SK-N-MC (cell line): ENCODE results near the gene TIMP3.
A peak's percentile ranks its signal among the peaks of the same experiment; 100 is the strongest.
"Not testable (repeated sequence)": the region's sequence is repeated elsewhere in the genome, so short reads cannot be mapped to it uniquely, and the experiment has no call there.

Experiments used
- DNase-seq: peaks from one replicate; pipeline ENCODE4 v3.0.0-alpha.2; 2011; ENCODE audit warnings: low read depth, low spot score
- H3K27ac ChIP-seq: fragments of 200-600 bp; sonication (generic); 2 replicates; pipeline ENCODE4 v1.5.1; 2016; ENCODE audit warnings: mixed run types
- H3K36me3 ChIP-seq: fragments of 200-600 bp; sonication (generic); 2 replicates; pipeline ENCODE4 v1.6.1; 2017; ENCODE audit warnings: antibody characterized with exemption, low read length, mixed read lengths; ENCODE audit not compliant: insufficient read depth
- H3K4me3 ChIP-seq: fragments of 200-600 bp; sonication (generic); 2 replicates; pipeline ENCODE4 v1.5.1; 2016
- H3K9ac ChIP-seq: fragments of 200-600 bp; sonication (generic); 2 replicates; pipeline ENCODE4 v1.8.0; 2017; ENCODE audit warnings: mixed run types, mixed read lengths; ENCODE audit not compliant: insufficient read length
- H3K9me3 ChIP-seq: fragments of 200-600 bp; sonication (generic); 2 replicates; pipeline ENCODE4 v1.6.1; 2017; ENCODE audit warnings: low read depth, mild to moderate bottlenecking, antibody characterized with exemption, low read length, moderate library complexity, mixed read lengths
- EZH2 ChIP-seq: fragments of 200-600 bp; sonication (generic); IDR thresholded peaks from one replicate; pipeline ENCODE4 v1.6.1; 2017; ENCODE audit warnings: antibody characterized with exemption
- FOXP2 ChIP-seq: optimal IDR thresholded peaks from 2 replicates; pipeline ENCODE3; 2011; ENCODE audit warnings: mild to moderate bottlenecking, moderate library complexity; ENCODE audit not compliant: insufficient read depth; ENCODE audit errors: extremely low read length, control extremely low read depth
- POLR2AphosphoS5 ChIP-seq: IDR thresholded peaks from 2 replicates; pipeline ENCODE4 v1.6.1; 2012; ENCODE audit warnings: mild to moderate bottlenecking, low read depth, low read length, borderline replicate concordance

The TIMP3 gene

GRCh38 chr22:32870474-32870873 is 69.0 kb downstream of the TIMP3 start:
- no peak overlapping the region for H3K27ac ChIP-seq
- no peak overlapping the region for H3K4me3 ChIP-seq
- DNase-seq, result no peak
- no peak overlapping the region for H3K9ac ChIP-seq
- TF ChIP-seq EZH2 (no peak), POLR2AphosphoS5 (no peak), FOXP2 (no peak)
- no peaks in the 10 kb centered on the region for H3K9me3 ChIP-seq
- H3K36me3 ChIP-seq, result no peaks in the 10 kb centered on the region

DNA sequence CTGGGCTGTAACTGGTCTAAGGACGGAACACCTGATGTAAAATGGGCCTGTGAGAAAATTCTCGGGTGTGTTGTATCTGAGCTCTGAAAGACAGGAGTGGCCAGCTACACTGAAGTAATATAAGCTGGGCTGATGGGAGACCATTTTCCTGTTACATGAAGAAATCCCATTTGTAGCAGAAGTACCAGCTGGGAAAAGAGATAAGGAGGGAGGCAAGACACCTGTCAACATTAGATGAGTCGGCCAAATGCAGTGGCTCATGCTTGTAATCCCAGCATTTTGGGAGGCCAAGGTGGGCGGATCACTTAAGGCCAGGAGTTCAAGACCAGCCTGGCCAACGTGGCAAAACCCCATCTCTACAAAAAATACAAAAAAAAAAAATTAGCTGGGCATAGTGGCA is 72.1 kb downstream of the TIMP3 start:
- not testable (repeated sequence) for H3K9me3 ChIP-seq, H3K4me3 ChIP-seq, H3K36me3 ChIP-seq, H3K9ac ChIP-seq, H3K27ac ChIP-seq, DNase-seq

DNA sequence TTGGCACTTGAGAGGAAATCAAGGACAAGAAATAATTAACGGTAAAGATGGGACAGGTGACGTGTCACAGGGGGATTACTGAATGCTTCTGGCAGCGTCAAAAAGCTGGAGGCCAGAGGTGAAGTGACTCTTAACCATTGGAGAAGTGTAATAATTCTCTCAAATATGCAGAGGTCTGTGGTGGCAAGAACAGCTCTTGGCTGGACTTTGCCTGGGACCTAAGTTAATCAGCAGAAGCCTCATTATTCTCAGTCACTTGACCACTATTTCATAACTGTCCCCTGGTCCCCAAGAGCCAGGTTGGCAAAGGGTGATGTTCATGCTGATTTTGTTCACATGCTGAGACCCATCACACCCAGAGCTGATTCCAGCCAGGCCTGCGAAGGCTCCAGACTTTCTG is 72.9 kb downstream of the TIMP3 start:
- TF ChIP-seq EZH2 (no peak), POLR2AphosphoS5 (no peak), FOXP2 (no peak)
- DNase-seq, result no peak
- Histone ChIP-seq H3K36me3 (no peaks in the 10 kb centered on the region), H3K27ac (no peak overlapping the region), H3K9me3 (no peaks in the 10 kb centered on the region), H3K4me3 (no peak overlapping the region), H3K9ac (no peak overlapping the region)

- no peaks in the 10 kb centered on the region for H3K36me3 ChIP-seq
- DNase-seq, result no peak
- H3K9ac ChIP-seq, result no peak overlapping the region
- TF ChIP-seq FOXP2 (no peak), POLR2AphosphoS5 (no peak), EZH2 (no peak)
- no peak overlapping the region for H3K27ac ChIP-seq
- no peaks in the 10 kb centered on the region for H3K9me3 ChIP-seq
- H3K4me3 ChIP-seq, result no peak overlapping the region
Observed at GRCh38 chr22:32874976-32875375, 73.5 kb downstream of the TIMP3 start.

DNA sequence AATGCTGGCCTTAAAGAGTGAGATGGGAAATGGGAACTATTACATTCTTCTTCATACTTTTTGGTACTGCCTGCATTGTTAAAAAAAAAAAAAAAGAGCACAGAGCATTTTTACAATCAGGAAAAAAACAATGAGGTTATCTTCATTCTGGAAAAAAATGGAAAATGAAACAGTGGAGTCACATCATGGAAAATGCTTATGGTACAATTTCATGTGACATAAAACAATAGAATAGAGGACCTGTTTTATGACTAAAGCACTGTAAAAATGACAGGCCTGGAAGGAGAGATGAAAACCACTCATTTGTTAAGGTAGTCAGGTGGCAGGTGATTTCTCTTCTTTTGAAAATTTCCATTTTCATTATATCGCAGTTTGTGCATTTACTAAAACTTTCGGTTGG is 75.0 kb downstream of the TIMP3 start:
- TF ChIP-seq POLR2AphosphoS5 (no peak), FOXP2 (no peak), EZH2 (no peak)
- no peak overlapping the region for H3K27ac ChIP-seq
- no peak overlapping the region for H3K9ac ChIP-seq
- H3K36me3 ChIP-seq, result no peaks in the 10 kb centered on the region
- H3K9me3 ChIP-seq, result no peaks in the 10 kb centered on the region
- H3K4me3 ChIP-seq, result no peak overlapping the region
- no peak for DNase-seq

DNA sequence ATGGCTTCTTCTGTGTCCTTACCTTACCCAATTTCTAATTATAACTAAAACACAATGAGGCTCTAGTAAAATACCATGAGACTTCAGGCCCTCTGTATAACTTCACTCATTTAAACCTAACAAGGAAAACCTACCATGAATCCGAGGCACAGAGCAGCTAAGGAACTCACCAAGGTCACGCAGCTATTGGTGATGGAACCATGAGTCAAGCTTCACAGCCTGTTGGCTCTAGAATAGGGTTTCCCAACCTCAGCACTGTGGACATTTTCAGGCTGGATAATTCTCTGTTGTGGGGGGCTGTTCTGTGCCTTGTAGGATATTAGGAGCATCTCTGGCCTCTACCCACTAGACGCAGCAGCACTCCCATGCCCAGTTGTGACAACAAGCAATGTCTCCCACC is 75.7 kb downstream of the TIMP3 start:
- no peaks in the 10 kb centered on the region for H3K9me3 ChIP-seq
- no peak overlapping the region for H3K9ac ChIP-seq
- TF ChIP-seq FOXP2, result no peak
- TF ChIP-seq EZH2, result no peak
- TF ChIP-seq POLR2AphosphoS5, result no peak
- no peak overlapping the region for H3K4me3 ChIP-seq
- no peak overlapping the region for H3K27ac ChIP-seq
- H3K36me3 ChIP-seq, result no peaks in the 10 kb centered on the region
- no peak for DNase-seq

- Histone ChIP-seq H3K9me3 (no peaks in the 10 kb centered on the region), H3K27ac (no peak overlapping the region), H3K36me3 (no peaks in the 10 kb centered on the region), H3K9ac (no peak overlapping the region), H3K4me3 (no peak overlapping the region)
- TF ChIP-seq FOXP2 (no peak), POLR2AphosphoS5 (no peak), EZH2 (no peak)
- DNase-seq, result no peak
Observed at GRCh38 chr22:32879550-32879949, 78.0 kb downstream of the TIMP3 start.

GRCh38 chr22:32880061-32880460 is 78.6 kb downstream of the TIMP3 start:
- Histone ChIP-seq H3K4me3 (no peak overlapping the region), H3K9me3 (no peaks in the 10 kb centered on the region), H3K27ac (no peak overlapping the region), H3K36me3 (no peaks in the 10 kb centered on the region), H3K9ac (no peak overlapping the region)
- no peak for DNase-seq
- no peak for TF ChIP-seq POLR2AphosphoS5
- TF ChIP-seq FOXP2, result no peak
- no peak for TF ChIP-seq EZH2

DNA sequence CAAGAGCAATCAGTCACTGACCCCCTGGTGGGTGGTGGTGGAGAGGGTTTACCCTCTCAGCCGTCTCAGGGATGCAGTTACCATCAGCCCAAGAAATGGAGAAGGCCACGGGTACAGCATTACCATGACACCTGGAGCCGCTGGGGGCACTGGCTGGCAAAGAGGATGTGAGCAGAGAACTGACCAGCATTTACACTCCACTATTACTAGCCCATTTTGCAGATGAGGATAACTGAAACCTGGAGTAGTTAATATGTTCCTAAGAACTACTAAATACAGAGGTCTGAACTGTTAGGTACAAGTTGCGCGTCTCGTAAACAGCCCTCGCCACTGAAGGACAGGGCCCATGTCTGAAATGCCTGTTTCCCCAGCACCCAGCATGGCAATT is 79.0 kb downstream of the TIMP3 start:
- H3K36me3 ChIP-seq, result no peaks in the 10 kb centered on the region
- no peak overlapping the region for H3K27ac ChIP-seq
- no peaks in the 10 kb centered on the region for H3K9me3 ChIP-seq
- TF ChIP-seq EZH2 (no peak), POLR2AphosphoS5 (no peak), FOXP2 (no peak)
- H3K4me3 ChIP-seq, result peak overlapping the region; percentile 34; the same call in 1 of the 2 replicates
- no peak for DNase-seq
- H3K9ac ChIP-seq, result no peak overlapping the region
